NCI-H2107 treated with DMSO at 0.1 percent for 48 hours (cell line): ENCODE results near the gene ATP5PD.

Source experiments
- DNase-seq: peaks from one replicate; lab custom pipeline; 2025; ENCODE audit not compliant: unreplicated experiment; lab: John Stamatoyannopoulos, UW

The ATP5PD gene

DNA sequence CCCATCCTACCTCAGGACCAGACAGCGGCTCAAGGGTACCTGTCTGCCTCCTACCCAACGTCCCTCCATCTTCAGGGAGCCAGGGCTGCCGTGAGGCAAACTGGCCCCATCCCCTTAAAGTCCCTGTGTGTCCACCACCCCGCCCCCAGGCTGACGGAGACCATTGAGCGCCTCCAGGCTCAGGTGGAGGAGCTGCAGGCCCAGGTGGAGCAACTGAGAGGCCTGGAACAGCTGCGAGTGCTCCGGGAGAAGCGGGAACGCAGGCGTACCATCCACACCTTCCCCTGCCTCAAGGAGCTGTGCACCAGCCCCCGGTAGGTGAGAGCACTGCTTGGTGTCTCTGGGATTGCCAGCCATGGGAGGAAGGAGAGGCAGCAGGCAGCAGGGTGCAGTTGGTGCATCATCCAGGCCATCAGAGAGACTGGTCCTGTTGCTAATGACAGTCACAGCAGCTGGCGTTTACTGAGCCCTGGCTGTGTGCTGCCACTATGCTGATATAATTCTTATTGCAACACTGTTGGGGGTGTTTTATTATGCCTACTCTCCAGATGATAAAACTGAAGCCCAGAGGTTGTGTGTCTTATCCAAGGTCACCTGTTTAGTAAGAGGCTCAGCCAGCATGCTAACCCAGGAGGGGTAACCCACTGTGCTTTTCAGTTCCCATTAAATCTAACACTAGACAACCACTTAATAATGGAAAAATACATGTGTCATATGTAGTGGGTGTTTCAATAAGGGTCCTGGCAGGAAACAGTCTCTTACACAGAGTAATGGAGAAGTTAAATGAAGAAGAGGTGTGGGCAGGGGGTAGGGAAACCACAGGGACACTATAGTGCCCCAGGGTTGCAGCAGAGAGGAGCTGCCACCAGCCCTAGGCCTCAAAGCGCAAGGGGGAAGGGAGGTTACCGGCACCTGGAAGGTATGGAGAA lies 44.6 kb downstream of the ATP5PD start:
- no peak for DNase-seq

DNA sequence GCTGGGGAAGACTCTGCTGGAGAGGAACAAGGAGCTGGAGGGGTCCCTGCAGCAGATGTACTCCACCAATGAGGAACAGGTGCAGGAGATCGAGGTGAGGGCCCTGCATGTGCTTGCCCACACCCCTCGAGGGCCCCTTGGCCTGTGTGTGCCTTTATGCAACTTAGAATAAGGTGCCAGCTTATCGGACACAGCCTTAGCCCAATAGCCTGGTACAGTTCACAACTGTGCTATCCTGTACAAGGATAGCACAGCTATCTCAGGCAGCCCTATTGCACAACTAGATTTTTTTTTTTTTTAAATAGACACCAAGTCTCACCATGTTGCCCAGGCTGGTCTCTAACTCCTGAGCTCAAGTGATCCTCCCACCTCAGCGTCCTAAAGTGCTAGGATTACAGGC lies 47.2 kb downstream of the ATP5PD start:
- no peak for DNase-seq

DNA sequence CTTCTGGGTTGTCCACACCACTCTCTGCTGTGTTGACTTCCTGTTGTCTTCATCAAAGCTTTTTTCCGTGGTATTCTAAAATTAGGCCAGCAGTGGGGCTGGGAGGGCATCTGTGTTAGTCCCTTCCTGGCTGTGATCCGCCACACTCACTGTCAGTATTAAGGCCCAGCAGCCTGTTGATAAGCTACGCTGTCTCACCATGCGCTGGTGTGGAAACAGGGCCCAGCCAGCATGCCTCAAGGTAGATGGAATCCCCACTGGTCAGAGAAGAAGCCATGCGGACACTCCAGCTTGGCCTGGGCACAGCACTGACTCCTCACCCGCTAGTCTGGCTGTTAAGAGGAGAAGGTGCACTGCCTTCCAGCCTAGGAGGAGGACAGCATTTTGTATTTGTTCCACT lies 48.0 kb downstream of the ATP5PD start:
- no peak for DNase-seq

DNA sequence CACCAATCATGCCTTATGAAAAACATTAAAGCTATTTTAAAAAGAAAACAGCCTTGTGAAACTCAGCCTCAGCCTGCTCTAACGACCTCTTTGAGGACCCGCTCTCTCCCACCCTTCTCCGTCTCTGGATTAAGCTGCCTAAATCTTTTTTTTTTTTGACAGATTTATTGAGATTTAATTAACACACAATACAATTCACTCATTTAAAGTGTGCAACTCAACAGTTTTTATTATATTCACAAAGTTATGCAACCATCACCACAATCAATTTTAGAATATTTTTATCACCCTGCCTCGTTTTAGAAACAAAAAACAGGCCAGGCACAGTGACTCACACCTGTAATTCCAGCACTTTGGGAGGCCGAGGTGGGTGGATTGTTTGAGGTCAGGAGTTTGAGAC lies 50.9 kb downstream of the ATP5PD start:
- no peak for DNase-seq

DNA sequence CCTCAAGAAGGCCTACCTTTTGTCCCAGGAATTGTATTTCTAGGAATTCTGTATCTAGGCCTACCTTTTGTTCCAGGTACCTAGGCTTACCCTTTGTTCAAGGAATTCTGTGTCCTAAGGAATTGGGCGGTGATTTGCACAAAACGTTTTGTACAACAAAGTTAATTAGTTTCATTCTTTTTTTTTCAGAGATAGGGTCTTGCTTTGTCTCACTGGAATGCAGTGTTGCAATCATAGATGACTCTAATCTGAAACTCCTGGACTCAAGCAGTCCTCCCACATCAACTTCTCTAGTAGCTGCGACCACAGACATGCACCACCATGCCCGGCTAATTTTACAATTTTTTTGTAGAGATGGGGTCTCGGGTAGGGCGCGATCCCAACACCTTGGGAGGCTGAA lies 52.3 kb downstream of the ATP5PD start:
- no peak for DNase-seq

DNA sequence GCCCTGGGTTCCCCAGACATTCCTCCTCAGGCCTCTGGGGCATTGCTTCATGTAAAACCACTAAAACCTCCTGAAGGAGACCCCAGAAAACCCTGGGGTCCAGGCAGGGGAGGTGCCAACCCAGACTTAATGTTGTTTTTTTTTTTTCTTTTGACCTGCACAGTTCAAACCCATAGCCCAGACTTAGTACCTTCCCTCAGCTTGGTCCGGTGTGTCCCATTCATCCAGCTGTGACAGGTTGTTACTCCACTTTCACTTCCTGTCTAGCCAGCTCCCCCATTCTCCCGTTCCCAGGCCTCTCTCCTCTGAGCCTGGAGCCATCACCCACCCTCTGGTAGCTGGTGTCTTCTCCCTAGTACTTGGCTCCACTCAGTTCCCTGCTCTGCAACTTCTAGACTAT lies 54.5 kb downstream of the ATP5PD start:
- no peak for DNase-seq

DNA sequence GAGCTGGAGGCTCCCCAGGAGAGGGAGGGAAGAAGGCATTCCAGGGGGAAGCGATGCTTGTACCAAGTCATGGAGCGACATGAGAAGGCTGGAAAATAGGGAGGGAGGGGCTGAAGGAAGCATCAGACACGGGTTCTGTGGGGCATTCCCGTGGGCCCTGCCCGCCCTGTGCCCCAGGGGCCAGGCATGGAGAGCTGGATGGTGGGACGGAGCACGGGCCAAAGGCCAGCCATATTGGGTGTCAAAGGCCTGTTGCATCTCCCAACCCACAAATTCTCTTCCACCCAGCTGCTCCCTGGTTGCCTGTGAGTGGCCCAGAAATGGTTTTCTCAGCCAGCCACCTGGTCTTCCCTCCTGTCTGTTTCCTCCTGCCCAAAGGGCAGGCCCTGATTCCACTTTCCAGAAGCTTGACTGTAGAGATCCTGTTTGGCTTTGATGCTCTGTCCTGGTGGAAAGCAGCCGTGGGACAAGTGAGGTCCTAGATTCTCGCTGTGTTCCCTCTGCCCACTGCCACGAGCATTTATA lies 56.1 kb downstream of the ATP5PD start:
- DNase-seq, result no peak
